Gastroesophageal sphincter (tissue), 3 donors: ENCODE results near the gene G6PC3.

Experiments used
- CTCF ChIP-seq, 4 experiments: fragments of 200-600 bp in 2 of 4; fragments of 450-650 bp in 2 of 4; sonication (generic) in 1 of 4; IDR thresholded peaks; one replicate each; pipeline ENCODE4 v1.5.1; 2017 to 2019; ENCODE audit warnings: antibody characterized with exemption in 4 of 4, mild to moderate bottlenecking in 2 of 4, moderate library complexity in 2 of 4
- EP300 ChIP-seq: sonication (generic); formaldehyde crosslinking; IDR thresholded peaks from one replicate; pipeline ENCODE4 v1.6.1; 2017; ENCODE audit warnings: antibody characterized with exemption, mild to moderate bottlenecking
- POLR2AphosphoS5 ChIP-seq: sonication (generic); formaldehyde crosslinking; IDR thresholded peaks from one replicate; pipeline ENCODE4 v1.6.1; 2017; ENCODE audit warnings: antibody characterized with exemption

GRCh38 chr17:44081681-44082080, 11.1 kb downstream of the G6PC3 start:
- no peak for TF ChIP-seq CTCF (IDR thresholded peaks at IDR 0.05)
- TF ChIP-seq POLR2AphosphoS5: no peak
- no peak for TF ChIP-seq EP300
